ENCODE measurements around the gene PLEKHG5.

- no peak for TF ChIP-seq CTCF (IDR thresholded peaks at IDR 0.05; ENCODE audit: low read depth, low read length)
- TF ChIP-seq MAX (IDR thresholded peaks at IDR 0.05; ENCODE audit: low read depth, low read length) = no peak
- TF ChIP-seq POLR2A (IDR thresholded peaks at IDR 0.05; ENCODE audit: extremely low read depth, insufficient read length) = no peak
Measured at GRCh38 chr1:6424619-6425593, 66.6 kb downstream of the PLEKHG5 start, which contains the start of gene ESPN.

Data from NB4 (cell line).